H1 (cell line): ENCODE measurements around the gene CNDP2. TPM values are rescaled to one million over a fixed set of nuclear protein-coding genes. Genes with fewer than 3 reads are reported as not detected.

Source experiments
- ASH2L ChIP-seq: fragments of 200-600, 300-600 bp; sonication (generic); IDR thresholded peaks from one replicate; pipeline ENCODE4 v1.7.1; 2017; ENCODE audit warnings: low read length
- EP300 ChIP-seq, 2 experiments: IDR thresholded peaks; 1 replicate in 1 of 2; 2 replicates in 1 of 2; pipeline ENCODE4 v1.6.1; 2011 to 2012; ENCODE audit warnings: low read depth in 2 of 2, low read length in 2 of 2, mild to moderate bottlenecking in 2 of 2, borderline replicate concordance in 1 of 2, inconsistent platforms in 1 of 2, moderate library complexity in 1 of 2
- PHF8 ChIP-seq: fragments of 200-600 bp; sonication (generic); conservative IDR thresholded peaks from 2 replicates; pipeline ENCODE4 v1.7.1; 2012; ENCODE audit warnings: low read depth, mild to moderate bottlenecking, inconsistent platforms, low read length, moderate library complexity
- POLR2AphosphoS5 ChIP-seq: IDR thresholded peaks from 2 replicates; pipeline ENCODE4 v1.6.1; 2011; ENCODE audit warnings: low read depth, low read length
- SIN3A ChIP-seq, 2 experiments: IDR thresholded peaks in 1 of 2; conservative IDR thresholded peaks in 1 of 2; 2 replicates each; pipeline ENCODE4 v1.6.1; 2011 to 2012; ENCODE audit warnings: low read length in 2 of 2, improper control_type of control experiment in 1 of 2, low read depth in 1 of 2, mild to moderate bottlenecking in 1 of 2
- SP4 ChIP-seq: IDR thresholded peaks from 2 replicates; pipeline ENCODE4 v1.6.1; 2012; ENCODE audit warnings: low read length, inconsistent platforms
- SUZ12 ChIP-seq: fragments of 200-600 bp; sonication (generic); IDR thresholded peaks from 2 replicates; pipeline ENCODE4 v1.6.1; 2012; ENCODE audit warnings: mild to moderate bottlenecking, inconsistent platforms, low read length, moderate library complexity, mixed read lengths
- polyA plus RNA-seq, 7 experiments: library from polyadenylated mRNA; depleted of rRNA in 3 of 7; stranded (reverse) in 5 of 7; unstranded in 2 of 7; fragments of >200 nt in 5 of 7; fragments of 200-250 nt in 2 of 7; gene quantifications; 1 replicate in 5 of 7; 2 replicates in 1 of 7; 4 replicates in 1 of 7; pipeline versions ENCODE4 v1.2.1 to v1.2.3, GENCODE V29; 2011 to 2013; ENCODE audit warnings: missing spikeins in 2 of 7, mixed read lengths in 2 of 7
- total RNA-seq: library from RNA; stranded (reverse); fragmentation: NEBNext Ultra II Directional; extraction: Animal tissue kit (Norgen Biotek cat#: 25700); gene quantifications from 2 replicates; pipeline ENCODE4 v1.2.1, GENCODE V29; 2021
- TF ChIP-seq, protein P1 (sequence below): IDR thresholded peaks from 2 replicates; pipeline ENCODE4 v1.6.1; 2011; ENCODE audit warnings: low read length, improper control_type of control experiment

CNDP2 gene
- total and polyA plus RNA-seq, 2 of the 8 experiments (the other 6 are each of a cell fraction or from before 2014, with no cell fraction given) = 71.8 to 243 TPM

DNA sequence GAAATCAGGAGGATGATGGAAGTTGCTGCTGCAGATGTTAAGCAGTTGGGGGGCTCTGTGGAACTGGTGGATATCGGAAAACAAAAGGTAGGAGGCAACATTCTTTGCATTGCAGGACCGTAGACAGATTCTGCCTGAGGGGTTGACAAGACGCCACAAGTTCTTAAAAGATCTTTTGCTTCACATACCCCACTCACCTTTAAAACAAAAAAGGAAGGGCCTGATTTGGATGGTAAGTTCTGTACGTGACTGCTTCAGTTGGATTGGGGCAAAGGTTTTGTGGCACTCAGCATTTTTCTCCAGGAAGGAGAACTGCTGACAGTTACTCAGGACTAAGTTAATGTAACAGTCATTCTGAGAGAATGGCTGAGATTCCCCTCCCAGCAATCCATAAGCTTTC is 5.2 kb downstream of the CNDP2 start (continued):
- no peak for TF ChIP-seq PHF8
- no peak for TF ChIP-seq POLR2AphosphoS5
- no peak for TF ChIP-seq SP4
- no peak for TF ChIP-seq SIN3A (conservative IDR thresholded peaks at IDR 0.05 in 1 of 2, IDR thresholded peaks at IDR 0.05 in 1 of 2; ENCODE audit: low read depth in 1 of 2, low read length in 2 of 2)
- no peak for TF ChIP-seq SUZ12
- TF ChIP-seq, protein P1, sequence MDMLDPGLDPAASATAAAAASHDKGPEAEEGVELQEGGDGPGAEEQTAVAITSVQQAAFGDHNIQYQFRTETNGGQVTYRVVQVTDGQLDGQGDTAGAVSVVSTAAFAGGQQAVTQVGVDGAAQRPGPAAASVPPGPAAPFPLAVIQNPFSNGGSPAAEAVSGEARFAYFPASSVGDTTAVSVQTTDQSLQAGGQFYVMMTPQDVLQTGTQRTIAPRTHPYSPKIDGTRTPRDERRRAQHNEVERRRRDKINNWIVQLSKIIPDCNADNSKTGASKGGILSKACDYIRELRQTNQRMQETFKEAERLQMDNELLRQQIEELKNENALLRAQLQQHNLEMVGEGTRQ = no peak
- TF ChIP-seq EP300 (IDR thresholded peaks at IDR 0.05; ENCODE audit: borderline replicate concordance in 1 of 2, low read depth in 2 of 2, low read length in 2 of 2) = no peak
- no peak for TF ChIP-seq ASH2L
